Type B pancreatic cell (in vitro differentiated cells): ENCODE results near the gene C1R. TPM values are rescaled to one million over a fixed set of nuclear protein-coding genes. Genes with fewer than 3 reads are reported as not detected.
A peak's percentile ranks its signal among the peaks of the same experiment; 100 is the strongest.

Experiments used
- DNase-seq: peaks from one replicate; pipeline ENCODE4 v3.0.0; 2021; ENCODE audit warnings: mixed read lengths; ENCODE audit not compliant: unreplicated experiment; ENCODE audit errors: extremely low spot score
- H3K27ac Mint-ChIP-seq: 2 replicates; pipeline ENCODE4 v1.8.0; 2021; ENCODE audit warnings: mild to moderate bottlenecking, mixed read lengths
- H3K27me3 Mint-ChIP-seq: 2 replicates; pipeline ENCODE4 v1.8.0; 2021; ENCODE audit warnings: mixed read lengths
- H3K36me3 Mint-ChIP-seq: 2 replicates; pipeline ENCODE4 v1.8.0; 2021; ENCODE audit warnings: mixed read lengths
- H3K4me1 Mint-ChIP-seq: one replicate; pipeline ENCODE4 v1.8.0; 2021; ENCODE audit warnings: mixed read lengths; ENCODE audit not compliant: unreplicated experiment
- H3K4me3 Mint-ChIP-seq: 2 replicates; pipeline ENCODE4 v1.8.0; 2021; ENCODE audit warnings: mild to moderate bottlenecking, mixed read lengths
- H3K9me3 Mint-ChIP-seq: 2 replicates; pipeline ENCODE4 v1.8.0; 2021; ENCODE audit warnings: mixed read lengths
- total RNA-seq: library from RNA; stranded (reverse); gene quantifications from 2 replicates; pipeline ENCODE4 v1.2.1, GENCODE V29; 2021; ENCODE audit warnings: low replicate concordance
- TF ChIP-seq, protein P1 (sequence below): fragments of 200-600 bp; sonication (generic); conservative IDR thresholded peaks from 2 replicates; pipeline ENCODE4 v1.5.0; 2021; ENCODE audit warnings: antibody characterized with exemption, mild to moderate bottlenecking

Gene C1R
- total RNA-seq, 1 donor from 2014 or later: 6.5 TPM

DNA sequence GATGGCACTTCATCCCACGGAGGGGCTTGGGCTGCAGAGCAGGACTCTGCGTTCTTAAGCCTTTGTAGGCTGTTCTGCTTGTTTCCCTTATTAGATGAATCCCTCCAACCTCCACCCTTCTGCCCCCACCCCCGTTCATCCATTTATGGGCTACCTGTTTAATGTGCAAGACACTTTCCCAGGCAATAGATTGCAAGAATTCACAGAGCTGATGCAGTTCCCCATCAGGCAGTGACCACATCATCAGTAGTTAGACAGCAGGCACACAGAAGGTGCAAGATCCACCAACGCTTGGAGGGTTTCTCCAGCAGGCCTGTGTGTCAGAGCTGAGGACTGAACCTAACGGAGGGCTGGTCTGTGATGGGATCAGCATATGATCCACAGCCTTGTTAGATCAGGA is 1.2 kb upstream of the C1R start:
- Mint-ChIP-seq H3K27me3 (peaks cover 18% of the 10 kb centered on the region), H3K4me3 (no peak overlapping the region), H3K9me3 (no peaks in the 10 kb centered on the region), H3K4me1 (peaks cover 10% of the 10 kb centered on the region), H3K36me3 (peaks cover 4% of the 10 kb centered on the region), H3K27ac (no peak overlapping the region)
- TF ChIP-seq, protein P1, sequence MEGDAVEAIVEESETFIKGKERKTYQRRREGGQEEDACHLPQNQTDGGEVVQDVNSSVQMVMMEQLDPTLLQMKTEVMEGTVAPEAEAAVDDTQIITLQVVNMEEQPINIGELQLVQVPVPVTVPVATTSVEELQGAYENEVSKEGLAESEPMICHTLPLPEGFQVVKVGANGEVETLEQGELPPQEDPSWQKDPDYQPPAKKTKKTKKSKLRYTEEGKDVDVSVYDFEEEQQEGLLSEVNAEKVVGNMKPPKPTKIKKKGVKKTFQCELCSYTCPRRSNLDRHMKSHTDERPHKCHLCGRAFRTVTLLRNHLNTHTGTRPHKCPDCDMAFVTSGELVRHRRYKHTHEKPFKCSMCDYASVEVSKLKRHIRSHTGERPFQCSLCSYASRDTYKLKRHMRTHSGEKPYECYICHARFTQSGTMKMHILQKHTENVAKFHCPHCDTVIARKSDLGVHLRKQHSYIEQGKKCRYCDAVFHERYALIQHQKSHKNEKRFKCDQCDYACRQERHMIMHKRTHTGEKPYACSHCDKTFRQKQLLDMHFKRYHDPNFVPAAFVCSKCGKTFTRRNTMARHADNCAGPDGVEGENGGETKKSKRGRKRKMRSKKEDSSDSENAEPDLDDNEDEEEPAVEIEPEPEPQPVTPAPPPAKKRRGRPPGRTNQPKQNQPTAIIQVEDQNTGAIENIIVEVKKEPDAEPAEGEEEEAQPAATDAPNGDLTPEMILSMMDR: no peak
- DNase-seq: no peak

- Mint-ChIP-seq H3K27ac (no peak overlapping the region), H3K9me3 (no peaks in the 10 kb centered on the region), H3K4me1 (peaks cover 10% of the 10 kb centered on the region), H3K27me3 (peaks cover 18% of the 10 kb centered on the region), H3K4me3 (no peak overlapping the region), H3K36me3 (no peaks in the 10 kb centered on the region)
- no peak for DNase-seq
- TF ChIP-seq, protein P1: no peak
Observed at GRCh38 chr12:7092986-7093460, 778 bp upstream of the C1R start.

- H3K4me1 Mint-ChIP-seq: peaks cover 10% of the 10 kb centered on the region
- H3K27me3 Mint-ChIP-seq: peaks cover 27% of the 10 kb centered on the region
- no peak for DNase-seq
- H3K36me3 Mint-ChIP-seq: no peaks in the 10 kb centered on the region
- peak overlapping the region; percentile 80 for H3K27ac Mint-ChIP-seq
- no peaks in the 10 kb centered on the region for H3K9me3 Mint-ChIP-seq
- peak overlapping the region; percentile 83 for H3K4me3 Mint-ChIP-seq
- TF ChIP-seq, protein P1: no peak
Observed at GRCh38 chr12:7091660-7092228, 501 bp downstream of the C1R start.

- TF ChIP-seq, protein P1: no peak
Observed at GRCh38 chr12:7091171-7091570, 1.1 kb downstream of the C1R start.

DNA sequence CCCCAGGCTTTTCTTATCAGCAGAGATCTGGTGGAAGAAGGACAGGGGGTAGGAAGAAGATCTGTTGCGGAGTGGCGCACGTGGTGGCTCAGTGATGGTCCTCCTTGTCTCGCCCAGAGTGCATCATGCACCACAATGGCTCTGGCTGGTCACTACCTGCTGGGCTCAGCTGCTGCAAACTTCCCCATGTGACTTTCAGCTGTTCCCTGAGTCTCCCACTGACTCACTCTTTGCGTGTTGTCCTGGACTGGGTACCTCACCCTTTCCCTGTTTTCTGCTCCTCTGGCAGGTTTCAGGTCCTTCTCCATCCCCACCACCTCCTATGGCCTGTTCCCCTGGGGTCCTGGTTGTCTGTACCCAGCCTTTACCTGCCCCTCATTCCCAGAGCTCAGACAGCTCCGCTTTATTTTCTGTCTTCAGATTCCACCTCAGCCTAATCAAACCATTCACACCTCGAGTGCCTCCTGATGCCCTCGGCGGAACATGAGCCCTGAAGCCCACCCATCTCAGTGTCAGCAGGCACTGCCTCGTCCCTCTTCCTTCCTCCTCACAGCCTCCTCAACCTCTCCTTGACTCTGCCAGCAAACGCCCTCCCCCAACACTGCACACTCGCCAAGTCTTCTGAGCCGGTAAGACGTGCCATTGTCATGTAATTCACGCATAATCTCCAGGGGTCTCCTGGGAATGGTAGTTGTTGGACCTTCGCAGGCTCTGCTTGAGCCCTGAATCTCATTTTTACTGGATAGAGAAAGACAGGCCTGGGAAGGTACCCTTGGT is 1.8 kb downstream of the C1R start:
- Mint-ChIP-seq H3K4me1 (peaks cover 10% of the 10 kb centered on the region), H3K4me3 (no peak overlapping the region), H3K27ac (no peak overlapping the region), H3K9me3 (no peaks in the 10 kb centered on the region), H3K36me3 (no peaks in the 10 kb centered on the region), H3K27me3 (peaks cover 27% of the 10 kb centered on the region)
- TF ChIP-seq, protein P1: no peak
- no peak for DNase-seq

More at GRCh38 chr12:7091171-7091570, 1.1 kb downstream of the C1R start:
- Mint-ChIP-seq H3K4me1 (peaks cover 10% of the 10 kb centered on the region), H3K27ac (no peak overlapping the region), H3K9me3 (no peaks in the 10 kb centered on the region), H3K4me3 (no peak overlapping the region), H3K27me3 (peaks cover 27% of the 10 kb centered on the region), H3K36me3 (no peaks in the 10 kb centered on the region)
- no peak for DNase-seq
